Gastrocnemius medialis (tissue), 4 donors: ENCODE results near the gene POLA1. TPM values are rescaled to one million over a fixed set of nuclear protein-coding genes. Genes with fewer than 3 reads are reported as not detected.

ENCODE experiments used
- ATAC-seq, 2 donors: fragments of 150-250 bp; one replicate each; pipeline ENCODE4 v1.9.1; 2016
- DNase-seq, 2 donors: peaks; one replicate each; pipeline ENCODE4 v3.0.0-alpha.2; 2019
- H3K27ac ChIP-seq, 4 donors: fragments of 200-600 bp; sonication (generic); 1 replicate in 1 of 4; 2 replicates in 3 of 4; pipeline ENCODE4 v1.5.1; 2016 to 2018; ENCODE audit warnings: mild to moderate bottlenecking in 2 of 4, moderate library complexity in 1 of 4
- H3K27me3 ChIP-seq, 3 donors: fragments of 200-600 bp; sonication (generic) in 2 of 3; 1 replicate in 1 of 3; 2 replicates in 2 of 3; pipeline versions ENCODE4 v1.5.1 to v1.6.0; 2016 to 2019; ENCODE audit warnings: mild to moderate bottlenecking in 1 of 3, moderate library complexity in 1 of 3
- H3K36me3 ChIP-seq, 2 donors: fragments of 200-600 bp; sonication (generic) in 1 of 2; one replicate each; pipeline ENCODE4 v1.5.1; 2017 to 2018
- H3K4me1 ChIP-seq, 2 donors: fragments of 200-600 bp; sonication (generic) in 1 of 2; one replicate each; pipeline ENCODE4 v1.5.1; 2016 to 2017; ENCODE audit warnings: mild to moderate bottlenecking in 2 of 2
- H3K4me3 ChIP-seq, 4 donors: fragments of 200-600 bp; sonication (generic) in 3 of 4; 1 replicate in 1 of 4; 2 replicates in 3 of 4; pipeline ENCODE4 v1.5.1; 2016 to 2019; ENCODE audit warnings: mild to moderate bottlenecking in 2 of 4
- H3K9me3 ChIP-seq, 3 donors: fragments of 200-600 bp; sonication (generic) in 2 of 3; 1 replicate in 1 of 3; 2 replicates in 2 of 3; pipeline ENCODE4 v1.5.1; 2016 to 2019
- CTCF ChIP-seq, 5 experiments: fragments of 450-650 bp in 3 of 5; fragments of 200-600 bp in 2 of 5; sonication (generic) in 2 of 5; IDR thresholded peaks in 4 of 5; conservative IDR thresholded peaks in 1 of 5; 1 replicate in 4 of 5; 2 replicates in 1 of 5; pipeline ENCODE4 v1.5.1; 2016 to 2019; ENCODE audit warnings: antibody characterized with exemption in 5 of 5, mild to moderate bottlenecking in 3 of 5, moderate library complexity in 3 of 5
- POLR2A ChIP-seq, 2 donors: fragments of 450-650 bp; IDR thresholded peaks; one replicate each; pipeline ENCODE4 v1.6.1; 2017; ENCODE audit warnings: antibody characterized with exemption in 2 of 2, mild to moderate bottlenecking in 2 of 2, moderate library complexity in 2 of 2
- in situ Hi-C, 4 donors: fragments of 200-750 bp; cut with MboI; loops; one replicate each; pipeline versions ENCODE4 v1.15.0 to v1.8.0; 2017; ENCODE audit warnings: low sequenced_read_pairs in 4 of 4
- intact Hi-C: fragments of 100-400 bp; cut with DNase I; formaldehyde crosslinking; loops from one replicate; pipeline ENCODE4 v1.15.1; 2023; ENCODE audit warnings: low total_unique reads
- total RNA-seq, 4 donors: library from RNA; depleted of rRNA; stranded (reverse); fragments of >200 nt; gene quantifications; one replicate each; pipeline versions ENCODE4 v1.1.0 to v1.2.3, GENCODE V29; 2016

The POLA1 gene
- total RNA-seq, 4 donors from 2014 or later: 5.2 to 9.6 (median 6.9) TPM

GRCh38 chrX:25019707-25020390 is 326.1 kb downstream of the POLA1 start:
- no peaks in the 10 kb centered on the region for H3K36me3 ChIP-seq
- H3K9me3 ChIP-seq: no peaks in the 10 kb centered on the region
- peaks cover 6 to 12% of the 10 kb centered on the region in 2 donors for H3K4me1 ChIP-seq
- DNase-seq (no peak), ATAC-seq (no peak)
- H3K27ac ChIP-seq: no peak overlapping the region
- H3K27me3 ChIP-seq: peaks cover 57 to 82% (median 69%) of the 10 kb centered on the region in 3 donors
- TF ChIP-seq CTCF (IDR thresholded peaks at IDR 0.05 in 4 of 5, conservative IDR thresholded peaks at IDR 0.05 in 1 of 5): no peak
- TF ChIP-seq POLR2A (IDR thresholded peaks at IDR 0.05): no peak
- intact Hi-C loops: loop anchor here (2.0 to 5.0 kb wide), 2 partner anchors 181 to 268 kb away; no protein-coding TSS in a partner anchor
- in situ Hi-C loops: loop anchor here in 2 of 4 donors (10.0 to 25.0 kb wide), 2 partner anchors 183 to 265 kb away; no protein-coding TSS in a partner anchor
- peak overlapping the region in 2 of 4 donors; percentile 29 to 38 for H3K4me3 ChIP-seq

GRCh38 chrX:25020391-25020904 is 326.7 kb downstream of the POLA1 start:
- ATAC-seq (no peak), DNase-seq (no peak)
- Histone ChIP-seq H3K27ac (no peak overlapping the region), H3K4me1 (peaks cover 6 to 12% of the 10 kb centered on the region in 2 donors), H3K27me3 (peaks cover 57 to 76% (median 69%) of the 10 kb centered on the region in 3 donors), H3K4me3 (peak overlapping the region in 2 of 4 donors; percentile 29 to 38), H3K9me3 (no peaks in the 10 kb centered on the region), H3K36me3 (no peaks in the 10 kb centered on the region)
- in situ Hi-C loops (loop anchor here in 2 of 4 donors (25.0 kb wide), 1 partner anchor 183 kb away; no protein-coding TSS in a partner anchor), intact Hi-C loops (loop anchor here (2.0 kb wide), 1 partner anchor 182 kb away; no protein-coding TSS in a partner anchor)
- TF ChIP-seq POLR2A (IDR thresholded peaks at IDR 0.05) (no peak), CTCF (IDR thresholded peaks at IDR 0.05 in 4 of 5, conservative IDR thresholded peaks at IDR 0.05 in 1 of 5) (no peak)

- peaks cover 6 to 12% of the 10 kb centered on the region in 2 donors for H3K4me1 ChIP-seq
- H3K27ac ChIP-seq: no peak overlapping the region
- TF ChIP-seq CTCF (IDR thresholded peaks at IDR 0.05 in 4 of 5, conservative IDR thresholded peaks at IDR 0.05 in 1 of 5) (peak in 4 of 5 experiments; percentile 39 to 73 (median 54)), POLR2A (IDR thresholded peaks at IDR 0.05) (no peak)
- intact Hi-C loops: loop anchor here (2.0 kb wide), 1 partner anchor 182 kb away; no protein-coding TSS in a partner anchor
- no peaks in the 10 kb centered on the region for H3K36me3 ChIP-seq
- no peak for DNase-seq
- ATAC-seq: peak in 1 of 2 donors; percentile 45
- in situ Hi-C loops: loop anchor here in 2 of 4 donors (25.0 kb wide), 1 partner anchor 184 kb away; no protein-coding TSS in a partner anchor
- H3K4me3 ChIP-seq: peak overlapping the region in 2 of 4 donors; percentile 29 to 38
- H3K27me3 ChIP-seq: peaks cover 57 to 70% (median 67%) of the 10 kb centered on the region in 3 donors
- H3K9me3 ChIP-seq: no peaks in the 10 kb centered on the region
Measured at GRCh38 chrX:25020905-25021449, 327.3 kb downstream of the POLA1 start.

GRCh38 chrX:25022499-25023325 is 329.0 kb downstream of the POLA1 start:
- no peaks in the 10 kb centered on the region for H3K36me3 ChIP-seq
- H3K4me3 ChIP-seq: no peak overlapping the region
- ATAC-seq: no peak
- in situ Hi-C loops (loop anchor here in 2 of 4 donors (25.0 kb wide), 1 partner anchor 185 kb away; no protein-coding TSS in a partner anchor), intact Hi-C loops (no loop called here)
- H3K9me3 ChIP-seq: no peaks in the 10 kb centered on the region
- H3K27me3 ChIP-seq: peaks cover 47 to 58% (median 53%) of the 10 kb centered on the region in 3 donors
- DNase-seq: no peak
- H3K27ac ChIP-seq: no peak overlapping the region
- TF ChIP-seq CTCF (IDR thresholded peaks at IDR 0.05 in 4 of 5, conservative IDR thresholded peaks at IDR 0.05 in 1 of 5): no peak
- no peak for TF ChIP-seq POLR2A (IDR thresholded peaks at IDR 0.05)
- H3K4me1 ChIP-seq: peaks cover 6 to 12% of the 10 kb centered on the region in 2 donors
